Neural cell (in vitro differentiated cells): ENCODE measurements around the gene CLBA1. TPM values are rescaled to one million over a fixed set of nuclear protein-coding genes. Genes with fewer than 3 reads are reported as not detected.

Experiments used
- H2AFZ ChIP-seq: fragments of 200-600, 300-800 bp; sonication (generic), shearing (Covaris generic); 2 replicates; pipeline ENCODE4 v1.6.0; 2014; ENCODE audit warnings: low read depth, mild to moderate bottlenecking, antibody characterized with exemption, low read length, moderate library complexity
- H3F3A ChIP-seq: fragments of 200-600 bp; shearing (Covaris generic); 2 replicates; pipeline ENCODE4 v1.6.1; 2016; ENCODE audit warnings: mild to moderate bottlenecking, moderate library complexity, mixed read lengths, antibody characterized with exemption, low read length; ENCODE audit not compliant: insufficient read depth, poor library complexity, severe bottlenecking
- H3K27ac ChIP-seq: fragments of 200-600, 300-800 bp; sonication (generic), shearing (Covaris generic); 2 replicates; pipeline ENCODE4 v1.5.1; 2014; ENCODE audit warnings: mild to moderate bottlenecking, low read length, moderate library complexity
- H3K27me3 ChIP-seq: fragments of 300-800, 200-600 bp; sonication (generic), shearing (Covaris generic); 2 replicates; pipeline ENCODE4 v1.6.0; 2014; ENCODE audit warnings: mild to moderate bottlenecking, low read depth, low read length, moderate library complexity; ENCODE audit not compliant: insufficient read depth
- H3K36me3 ChIP-seq: fragments of 300-800, 200-600 bp; sonication (generic), shearing (Covaris generic); 2 replicates; pipeline ENCODE4 v1.5.1; 2014; ENCODE audit warnings: mild to moderate bottlenecking, antibody characterized with exemption, low read length, moderate library complexity; ENCODE audit not compliant: insufficient read depth
- H3K4me2 ChIP-seq: fragments of 300-800, 200-600 bp; sonication (generic), shearing (Covaris generic); 2 replicates; pipeline ENCODE4 v1.6.0; 2014; ENCODE audit warnings: mild to moderate bottlenecking, low read length
- H3K4me3 ChIP-seq: fragments of 300-800, 200-600 bp; sonication (generic), shearing (Covaris generic); 2 replicates; pipeline ENCODE4 v1.5.1; 2014; ENCODE audit warnings: mild to moderate bottlenecking, low read length, moderate library complexity
- H3K79me2 ChIP-seq: fragments of 200-600 bp; shearing (Covaris generic); replicated peaks from 2 replicates; pipeline ENCODE4 v1.6.0; 2014; ENCODE audit warnings: mild to moderate bottlenecking, low read length, moderate library complexity; ENCODE audit not compliant: insufficient read depth
- H3K9ac ChIP-seq: fragments of 300-800, 200-600 bp; sonication (generic), shearing (Covaris generic); 2 replicates; pipeline ENCODE4 v1.6.1; 2016; ENCODE audit warnings: mild to moderate bottlenecking, low read length, mixed read lengths
- H3K9me2 ChIP-seq: fragments of 200-600 bp; shearing (Covaris generic); 2 replicates; pipeline ENCODE4 v1.6.1; 2016; ENCODE audit warnings: mild to moderate bottlenecking, low read length, mixed read lengths; ENCODE audit not compliant: insufficient read depth
- H3K9me3 ChIP-seq: fragments of 200-600, 300-800 bp; sonication (generic), shearing (Covaris generic); 2 replicates; pipeline ENCODE4 v1.6.1; 2016; ENCODE audit warnings: mild to moderate bottlenecking, mixed run types, low read length, moderate library complexity, mixed read lengths
- H4K20me1 ChIP-seq: fragments of 200-600 bp; shearing (Covaris generic); 2 replicates; pipeline ENCODE4 v1.6.1; 2016; ENCODE audit warnings: mild to moderate bottlenecking, mixed run types; ENCODE audit not compliant: insufficient read depth
- EP300 ChIP-seq: fragments of 450-650 bp; conservative IDR thresholded peaks from 2 replicates; pipeline ENCODE4 v1.6.1; 2014; ENCODE audit warnings: antibody characterized with exemption, mild to moderate bottlenecking, moderate library complexity; ENCODE audit not compliant: poor library complexity, severe bottlenecking
- EZH2 ChIP-seq: fragments of 200-600, 300-800 bp; shearing (Covaris generic), sonication (generic); IDR thresholded peaks from 2 replicates; pipeline ENCODE4 v1.6.1; 2014; ENCODE audit warnings: antibody characterized with exemption, low read length, borderline replicate concordance, mild to moderate bottlenecking; ENCODE audit not compliant: insufficient read depth, poor library complexity, severe bottlenecking
- MXI1 ChIP-seq: fragments of 450-650 bp; conservative IDR thresholded peaks from 2 replicates; pipeline ENCODE4 v1.6.1; 2014; ENCODE audit warnings: antibody characterized with exemption, mild to moderate bottlenecking; ENCODE audit not compliant: poor library complexity, severe bottlenecking
- POLR2AphosphoS5 ChIP-seq: IDR thresholded peaks from 2 replicates; pipeline ENCODE4 v1.6.1; 2012
- RAD21 ChIP-seq: fragments of 450-650 bp; conservative IDR thresholded peaks from 2 replicates; pipeline ENCODE4 v1.6.1; 2014; ENCODE audit warnings: antibody characterized with exemption, mild to moderate bottlenecking, moderate library complexity
- SMC3 ChIP-seq: fragments of 450-650 bp; conservative IDR thresholded peaks from 2 replicates; pipeline ENCODE4 v1.6.1; 2014; ENCODE audit warnings: antibody characterized with exemption, mild to moderate bottlenecking, moderate library complexity; ENCODE audit not compliant: poor library complexity
- TAF1 ChIP-seq: IDR thresholded peaks from 2 replicates; pipeline ENCODE4 v1.6.1; 2012; ENCODE audit warnings: low read depth
- polyA plus RNA-seq: library from polyadenylated mRNA; depleted of rRNA; stranded (reverse); fragments of >200 nt; gene quantifications from 2 replicates; pipeline ENCODE4 v1.2.3, GENCODE V29; 2014
- TF ChIP-seq, protein P1 (sequence below): IDR thresholded peaks from 2 replicates; pipeline ENCODE4 v1.6.1; 2012; ENCODE audit warnings: borderline replicate concordance
- TF ChIP-seq, protein P2 (sequence below): fragments of 450-650 bp; IDR thresholded peaks from 2 replicates; pipeline ENCODE4 v1.5.1; 2014; ENCODE audit warnings: antibody characterized with exemption, mild to moderate bottlenecking, moderate library complexity; ENCODE audit not compliant: poor library complexity, severe bottlenecking

Gene CLBA1
- polyA plus RNA-seq, 1 donor from 2014 or later, result 27.8 TPM

DNA sequence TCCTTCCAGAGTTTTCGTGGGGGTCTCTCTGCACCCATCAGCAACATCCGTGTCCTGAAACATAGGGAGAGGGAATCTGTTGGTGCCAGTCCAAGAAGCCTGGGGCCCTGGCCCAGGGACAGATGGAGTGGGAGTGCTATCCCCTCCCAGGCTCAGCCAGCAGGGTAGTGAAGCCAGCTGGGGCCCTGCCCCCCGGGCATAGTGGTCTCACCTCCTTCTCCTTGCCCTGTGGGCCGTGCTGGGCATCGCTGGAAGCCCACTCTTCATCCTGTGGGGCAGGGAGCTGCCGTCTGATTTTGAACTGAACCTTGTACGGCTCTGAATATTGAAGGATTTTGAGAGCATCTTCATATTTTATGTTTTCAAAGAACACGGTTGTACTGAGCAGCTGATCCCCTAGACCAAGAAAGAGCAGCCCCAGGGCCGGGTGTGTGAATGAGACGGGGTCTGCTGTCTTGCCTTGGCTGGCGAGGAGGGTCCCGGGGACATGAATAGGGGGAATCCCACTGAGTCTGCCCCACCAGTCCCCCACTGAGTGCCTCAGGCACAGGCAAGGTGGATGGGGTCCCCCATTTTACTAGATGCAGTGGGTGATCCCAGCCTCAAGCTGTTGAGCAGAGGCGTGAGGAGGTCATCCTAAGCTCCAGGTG is 30.7 kb upstream of the CLBA1 start:
- H3K9me3 ChIP-seq, result no peaks in the 10 kb centered on the region
- TF ChIP-seq EP300 (no peak), SMC3 (no peak), MXI1 (no peak)
- no peak overlapping the region for H3K9ac ChIP-seq
- H3K4me2 ChIP-seq, result no peak overlapping the region
- no peaks in the 10 kb centered on the region for H4K20me1 ChIP-seq
- no peaks in the 10 kb centered on the region for H3K9me2 ChIP-seq
- no peaks in the 10 kb centered on the region for H3F3A ChIP-seq
- no peaks in the 10 kb centered on the region for H3K79me2 ChIP-seq
- H3K27ac ChIP-seq, result no peak overlapping the region
- no peaks in the 10 kb centered on the region for H3K27me3 ChIP-seq
- H2AFZ ChIP-seq, result no peak overlapping the region
- H3K4me3 ChIP-seq, result no peak overlapping the region
- no peaks in the 10 kb centered on the region for H3K36me3 ChIP-seq

DNA sequence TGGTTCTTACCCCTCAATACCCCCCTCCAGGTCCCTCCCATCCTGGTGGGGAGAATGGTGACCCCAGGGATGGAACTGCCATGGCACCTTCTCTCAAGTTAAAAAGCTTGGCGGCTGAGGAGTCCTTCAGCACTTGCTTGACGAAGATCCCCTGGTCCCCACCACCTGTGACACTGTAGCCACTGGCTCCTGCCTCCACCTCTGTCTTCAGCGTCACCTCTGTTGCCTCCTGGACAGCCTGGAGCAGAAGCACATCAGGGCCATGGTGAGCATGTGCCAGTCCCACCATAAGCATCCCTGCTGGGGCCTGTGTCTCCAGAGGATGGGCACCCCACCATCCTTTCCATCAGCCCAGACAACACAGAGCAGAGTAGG is 30.2 kb upstream of the CLBA1 start:
- H3K4me2 ChIP-seq, result no peak overlapping the region
- TF ChIP-seq RAD21 (no peak), TAF1 (no peak), POLR2AphosphoS5 (no peak), EZH2 (no peak), SMC3 (no peak), EP300 (no peak), MXI1 (no peak)
- TF ChIP-seq, protein P1, sequence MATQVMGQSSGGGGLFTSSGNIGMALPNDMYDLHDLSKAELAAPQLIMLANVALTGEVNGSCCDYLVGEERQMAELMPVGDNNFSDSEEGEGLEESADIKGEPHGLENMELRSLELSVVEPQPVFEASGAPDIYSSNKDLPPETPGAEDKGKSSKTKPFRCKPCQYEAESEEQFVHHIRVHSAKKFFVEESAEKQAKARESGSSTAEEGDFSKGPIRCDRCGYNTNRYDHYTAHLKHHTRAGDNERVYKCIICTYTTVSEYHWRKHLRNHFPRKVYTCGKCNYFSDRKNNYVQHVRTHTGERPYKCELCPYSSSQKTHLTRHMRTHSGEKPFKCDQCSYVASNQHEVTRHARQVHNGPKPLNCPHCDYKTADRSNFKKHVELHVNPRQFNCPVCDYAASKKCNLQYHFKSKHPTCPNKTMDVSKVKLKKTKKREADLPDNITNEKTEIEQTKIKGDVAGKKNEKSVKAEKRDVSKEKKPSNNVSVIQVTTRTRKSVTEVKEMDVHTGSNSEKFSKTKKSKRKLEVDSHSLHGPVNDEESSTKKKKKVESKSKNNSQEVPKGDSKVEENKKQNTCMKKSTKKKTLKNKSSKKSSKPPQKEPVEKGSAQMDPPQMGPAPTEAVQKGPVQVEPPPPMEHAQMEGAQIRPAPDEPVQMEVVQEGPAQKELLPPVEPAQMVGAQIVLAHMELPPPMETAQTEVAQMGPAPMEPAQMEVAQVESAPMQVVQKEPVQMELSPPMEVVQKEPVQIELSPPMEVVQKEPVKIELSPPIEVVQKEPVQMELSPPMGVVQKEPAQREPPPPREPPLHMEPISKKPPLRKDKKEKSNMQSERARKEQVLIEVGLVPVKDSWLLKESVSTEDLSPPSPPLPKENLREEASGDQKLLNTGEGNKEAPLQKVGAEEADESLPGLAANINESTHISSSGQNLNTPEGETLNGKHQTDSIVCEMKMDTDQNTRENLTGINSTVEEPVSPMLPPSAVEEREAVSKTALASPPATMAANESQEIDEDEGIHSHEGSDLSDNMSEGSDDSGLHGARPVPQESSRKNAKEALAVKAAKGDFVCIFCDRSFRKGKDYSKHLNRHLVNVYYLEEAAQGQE, result no peak
- TF ChIP-seq, protein P2, sequence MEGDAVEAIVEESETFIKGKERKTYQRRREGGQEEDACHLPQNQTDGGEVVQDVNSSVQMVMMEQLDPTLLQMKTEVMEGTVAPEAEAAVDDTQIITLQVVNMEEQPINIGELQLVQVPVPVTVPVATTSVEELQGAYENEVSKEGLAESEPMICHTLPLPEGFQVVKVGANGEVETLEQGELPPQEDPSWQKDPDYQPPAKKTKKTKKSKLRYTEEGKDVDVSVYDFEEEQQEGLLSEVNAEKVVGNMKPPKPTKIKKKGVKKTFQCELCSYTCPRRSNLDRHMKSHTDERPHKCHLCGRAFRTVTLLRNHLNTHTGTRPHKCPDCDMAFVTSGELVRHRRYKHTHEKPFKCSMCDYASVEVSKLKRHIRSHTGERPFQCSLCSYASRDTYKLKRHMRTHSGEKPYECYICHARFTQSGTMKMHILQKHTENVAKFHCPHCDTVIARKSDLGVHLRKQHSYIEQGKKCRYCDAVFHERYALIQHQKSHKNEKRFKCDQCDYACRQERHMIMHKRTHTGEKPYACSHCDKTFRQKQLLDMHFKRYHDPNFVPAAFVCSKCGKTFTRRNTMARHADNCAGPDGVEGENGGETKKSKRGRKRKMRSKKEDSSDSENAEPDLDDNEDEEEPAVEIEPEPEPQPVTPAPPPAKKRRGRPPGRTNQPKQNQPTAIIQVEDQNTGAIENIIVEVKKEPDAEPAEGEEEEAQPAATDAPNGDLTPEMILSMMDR, result no peak
- no peak overlapping the region for H3K27ac ChIP-seq
- H3K9me2 ChIP-seq, result no peaks in the 10 kb centered on the region
- no peaks in the 10 kb centered on the region for H3K27me3 ChIP-seq
- no peak overlapping the region for H3K9ac ChIP-seq
- no peaks in the 10 kb centered on the region for H3K36me3 ChIP-seq
- H4K20me1 ChIP-seq, result no peaks in the 10 kb centered on the region
- H3K4me3 ChIP-seq, result no peak overlapping the region
- no peak overlapping the region for H2AFZ ChIP-seq
- H3F3A ChIP-seq, result no peaks in the 10 kb centered on the region
- H3K79me2 ChIP-seq, result no peaks in the 10 kb centered on the region
- H3K9me3 ChIP-seq, result no peaks in the 10 kb centered on the region
